ENCODE data around the gene BRAP.

GRCh38 chr12:111692575-111693210 lies 6.9 kb upstream of the BRAP start:
- TF ChIP-seq CTCF (IDR thresholded peaks at IDR 0.05) = no peak
- no peak for TF ChIP-seq POLR2A (IDR thresholded peaks at IDR 0.05)

Data from prostate gland (tissue), 2 donors.